ENCODE results near the gene SAPCD2. TPM values are rescaled to one million over a fixed set of nuclear protein-coding genes. Genes with fewer than 3 reads are reported as not detected.
A peak's percentile ranks its signal among the peaks of the same experiment; 100 is the strongest.

SAPCD2 gene
- total RNA-seq, 2 experiments from 2014 or later = 0.17 to 0.19 TPM

DNA sequence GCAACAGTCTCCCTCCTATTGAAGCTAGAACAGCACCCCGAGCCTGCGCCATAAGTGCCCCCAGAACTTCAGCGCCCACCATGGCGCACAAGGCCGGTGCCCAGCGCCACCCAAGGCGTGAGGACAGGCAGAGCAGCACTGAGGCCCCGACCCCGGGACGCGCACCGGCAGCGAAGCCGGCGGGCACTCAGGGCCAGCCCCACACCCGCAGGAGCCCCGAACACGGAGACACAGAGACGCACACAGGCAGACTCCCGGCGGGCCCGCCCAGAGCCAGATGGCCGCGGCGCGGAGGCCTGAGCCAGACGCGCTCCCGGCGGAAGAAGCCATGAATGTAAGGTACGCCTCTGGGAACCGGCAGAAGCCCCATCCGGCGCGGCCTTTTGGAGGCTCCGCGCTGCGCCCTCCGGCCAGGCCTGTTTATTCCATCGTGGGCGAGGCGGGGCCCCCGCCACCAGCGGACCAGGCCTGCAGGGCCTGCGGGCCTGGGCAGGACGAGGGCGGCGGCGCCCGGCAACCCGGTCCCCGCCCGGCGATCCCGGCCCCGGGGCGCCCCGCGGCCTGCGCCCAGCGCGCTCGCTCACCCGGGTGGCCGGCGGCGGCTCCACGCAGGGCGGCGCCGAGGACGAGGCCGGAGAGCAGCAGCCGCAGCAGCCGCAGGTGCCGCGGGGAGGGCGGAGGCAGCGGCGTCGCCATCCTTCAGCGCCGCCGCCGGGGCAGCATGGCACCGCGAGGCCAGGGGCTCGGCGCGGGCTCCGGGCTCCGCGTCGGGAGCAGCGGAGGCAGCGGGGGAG lies 24.9 kb downstream of the SAPCD2 start:
- no peak for ATAC-seq (ENCODE audit: poor library complexity)
- Histone ChIP-seq H3K36me3 (ENCODE audit: insufficient read depth, low read length) (no peaks in the 10 kb centered on the region), H3K27ac (ENCODE audit: low read depth in 1 of 2, low read length in 2 of 2) (no peak overlapping the region), H3K9me3 (ENCODE audit: control insufficient read depth in 1 of 2, insufficient read depth in 1 of 2, low read length in 2 of 2) (peaks cover 0 to 46% of the 10 kb centered on the region in 2 experiments), H3K4me3 (ENCODE audit: low read length) (peak overlapping the region; percentile 55), H3K27me3 (ENCODE audit: control insufficient read depth in 1 of 2, insufficient read depth in 2 of 2, low read length in 2 of 2) (peaks cover 60 to 61% of the 10 kb centered on the region in 2 experiments), H3K4me1 (ENCODE audit: insufficient read depth, low read length) (peaks cover 44% of the 10 kb centered on the region)
- no peaks in the 10 kb centered on the region for H3K9me3 Mint-ChIP-seq
- H3K27ac Mint-ChIP-seq = no peak overlapping the region
- TF ChIP-seq, protein P1, sequence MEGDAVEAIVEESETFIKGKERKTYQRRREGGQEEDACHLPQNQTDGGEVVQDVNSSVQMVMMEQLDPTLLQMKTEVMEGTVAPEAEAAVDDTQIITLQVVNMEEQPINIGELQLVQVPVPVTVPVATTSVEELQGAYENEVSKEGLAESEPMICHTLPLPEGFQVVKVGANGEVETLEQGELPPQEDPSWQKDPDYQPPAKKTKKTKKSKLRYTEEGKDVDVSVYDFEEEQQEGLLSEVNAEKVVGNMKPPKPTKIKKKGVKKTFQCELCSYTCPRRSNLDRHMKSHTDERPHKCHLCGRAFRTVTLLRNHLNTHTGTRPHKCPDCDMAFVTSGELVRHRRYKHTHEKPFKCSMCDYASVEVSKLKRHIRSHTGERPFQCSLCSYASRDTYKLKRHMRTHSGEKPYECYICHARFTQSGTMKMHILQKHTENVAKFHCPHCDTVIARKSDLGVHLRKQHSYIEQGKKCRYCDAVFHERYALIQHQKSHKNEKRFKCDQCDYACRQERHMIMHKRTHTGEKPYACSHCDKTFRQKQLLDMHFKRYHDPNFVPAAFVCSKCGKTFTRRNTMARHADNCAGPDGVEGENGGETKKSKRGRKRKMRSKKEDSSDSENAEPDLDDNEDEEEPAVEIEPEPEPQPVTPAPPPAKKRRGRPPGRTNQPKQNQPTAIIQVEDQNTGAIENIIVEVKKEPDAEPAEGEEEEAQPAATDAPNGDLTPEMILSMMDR (IDR thresholded peaks at IDR 0.05) = no peak
- intact Hi-C loops (cut with DNase I, micrococcal nuclease) = loop anchor here (1.0 to 5.0 kb wide), 3 partner anchors 19 to 182 kb away; partner anchors contain the start of genes RNF224 (in 2 of the 2) and CYSRT1 (in 1 of the 2)
- H3K27me3 Mint-ChIP-seq = peaks cover 40% of the 10 kb centered on the region
- CTCF ChIA-PET = interaction anchor here (1.2 to 2.2 kb wide), 5 partner anchors 10 to 73 kb away, joined by 3 to 19 read pairs (median 5); no protein-coding TSS in a partner anchor
- peak overlapping the region; percentile 51 for H3K4me3 Mint-ChIP-seq
- H3K36me3 Mint-ChIP-seq (ENCODE audit: low read depth) = no peaks in the 10 kb centered on the region
- peak in 1 of 14 experiments; percentile 43 for DNase-seq
- POLR2A ChIA-PET = no interaction called here
- no peaks in the 10 kb centered on the region for H3K4me1 Mint-ChIP-seq (ENCODE audit: low read depth)

DNA sequence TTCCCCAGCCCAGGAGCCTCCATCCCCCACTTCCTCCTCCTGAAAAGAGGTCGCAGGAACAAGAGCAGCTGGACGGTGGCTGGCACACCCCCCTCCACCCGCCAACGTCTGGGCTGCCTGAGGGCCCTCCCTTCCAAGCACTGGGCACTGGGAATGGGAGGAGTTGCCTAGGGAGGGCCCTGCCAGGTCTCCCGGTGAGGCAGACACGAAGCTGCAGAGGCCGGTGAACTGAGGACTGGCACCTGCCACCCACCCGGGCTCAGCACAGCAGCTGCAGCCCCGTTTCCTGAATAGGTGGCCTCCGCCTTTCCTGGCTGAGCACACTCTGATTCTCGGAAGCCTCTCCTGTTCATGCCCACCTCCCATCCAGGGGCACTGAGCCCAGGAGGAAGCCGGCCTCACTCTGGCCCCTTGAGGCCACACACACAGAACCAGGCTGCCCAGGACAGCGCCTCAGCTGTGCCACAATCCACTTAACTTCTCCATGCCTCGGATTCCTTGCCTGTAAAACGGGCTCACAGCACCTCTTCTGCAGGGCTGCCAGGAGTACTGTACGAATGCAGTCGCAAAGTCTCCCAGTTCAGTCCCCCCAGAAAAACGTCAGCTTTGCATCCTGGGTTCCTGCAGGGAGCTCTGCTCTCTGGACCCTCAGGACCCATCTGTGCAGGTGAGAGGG lies 25.7 kb downstream of the SAPCD2 start:
- peaks cover 0 to 37% of the 10 kb centered on the region in 2 experiments for H3K9me3 ChIP-seq (ENCODE audit: control insufficient read depth in 1 of 2, insufficient read depth in 1 of 2, low read length in 2 of 2)
- H3K4me1 ChIP-seq (ENCODE audit: insufficient read depth, low read length) = peaks cover 41% of the 10 kb centered on the region
- POLR2A ChIA-PET = interaction anchor here (0.6 kb wide), 1 partner anchor 316 kb away, joined by 3 read pairs; no protein-coding TSS in a partner anchor
- H3K27me3 Mint-ChIP-seq = peaks cover 31% of the 10 kb centered on the region
- DNase-seq = no peak
- CTCF ChIA-PET = interaction anchor here (1.3 to 2.2 kb wide), 3 partner anchors 10 to 19 kb away, joined by 4 to 6 read pairs (median 5); no protein-coding TSS in a partner anchor
- no peaks in the 10 kb centered on the region for H3K36me3 Mint-ChIP-seq (ENCODE audit: low read depth)
- peak overlapping the region; percentile 51 for H3K4me3 Mint-ChIP-seq
- no peaks in the 10 kb centered on the region for H3K36me3 ChIP-seq (ENCODE audit: insufficient read depth, low read length)
- H3K4me1 Mint-ChIP-seq (ENCODE audit: low read depth) = no peaks in the 10 kb centered on the region
- ATAC-seq (ENCODE audit: poor library complexity) = no peak
- peaks cover 52 to 53% of the 10 kb centered on the region in 2 experiments for H3K27me3 ChIP-seq (ENCODE audit: control insufficient read depth in 1 of 2, insufficient read depth in 2 of 2, low read length in 2 of 2)
- H3K9me3 Mint-ChIP-seq = no peaks in the 10 kb centered on the region
- intact Hi-C loops (cut with DNase I, micrococcal nuclease) = loop anchor here in 1 of 2 experiments (5.0 kb wide), 1 partner anchor 183 kb away; the partner anchor contains the start of genes CYSRT1 and RNF224
- H3K27ac ChIP-seq (ENCODE audit: low read depth in 1 of 2, low read length in 2 of 2) = no peak overlapping the region
- TF ChIP-seq, protein P1 (IDR thresholded peaks at IDR 0.05) = no peak
- H3K4me3 ChIP-seq (ENCODE audit: low read length) = peak overlapping the region; percentile 47
- no peak overlapping the region for H3K27ac Mint-ChIP-seq

DNA sequence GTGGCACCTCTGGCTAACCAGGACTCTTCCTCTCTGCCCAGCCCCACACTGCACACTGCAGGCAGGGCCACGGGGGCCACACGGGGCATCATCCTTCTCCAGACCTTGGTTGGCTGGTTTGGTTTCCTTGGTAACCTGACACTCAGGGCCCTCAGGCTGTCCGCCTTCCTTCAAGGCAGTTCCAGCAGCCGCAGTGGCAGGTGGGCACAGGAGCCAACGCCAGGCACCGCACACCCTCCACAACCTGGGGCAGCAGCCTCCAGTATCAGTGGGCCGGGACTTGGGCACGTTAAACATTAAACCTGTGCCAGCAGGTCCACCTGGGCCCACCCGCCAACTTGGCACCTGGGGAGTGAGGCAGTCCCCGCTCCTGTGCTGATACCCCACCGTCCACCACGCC lies 26.3 kb downstream of the SAPCD2 start:
- POLR2A ChIA-PET = interaction anchor here (0.6 kb wide), 1 partner anchor 316 kb away, joined by 3 read pairs; no protein-coding TSS in a partner anchor
- H3K9me3 Mint-ChIP-seq = no peaks in the 10 kb centered on the region
- no peaks in the 10 kb centered on the region for H3K4me1 Mint-ChIP-seq (ENCODE audit: low read depth)
- TF ChIP-seq, protein P1 (IDR thresholded peaks at IDR 0.05) = no peak
- Histone ChIP-seq H3K9me3 (ENCODE audit: control insufficient read depth in 1 of 2, insufficient read depth in 1 of 2, low read length in 2 of 2) (peaks cover 0 to 31% of the 10 kb centered on the region in 2 experiments), H3K27ac (ENCODE audit: low read depth in 1 of 2, low read length in 2 of 2) (no peak overlapping the region), H3K27me3 (ENCODE audit: control insufficient read depth in 1 of 2, insufficient read depth in 2 of 2, low read length in 2 of 2) (peaks cover 46 to 47% of the 10 kb centered on the region in 2 experiments), H3K4me3 (ENCODE audit: low read length) (peak overlapping the region; percentile 47), H3K36me3 (ENCODE audit: insufficient read depth, low read length) (no peaks in the 10 kb centered on the region), H3K4me1 (ENCODE audit: insufficient read depth, low read length) (peaks cover 35% of the 10 kb centered on the region)
- intact Hi-C loops (cut with DNase I, micrococcal nuclease) = no loop called here
- DNase-seq = no peak
- H3K27ac Mint-ChIP-seq = no peak overlapping the region
- peaks cover 28% of the 10 kb centered on the region for H3K27me3 Mint-ChIP-seq
- CTCF ChIA-PET = interaction anchor here (1.3 to 2.2 kb wide), 3 partner anchors 9 to 20 kb away, joined by 4 to 6 read pairs (median 5); no protein-coding TSS in a partner anchor
- no peaks in the 10 kb centered on the region for H3K36me3 Mint-ChIP-seq (ENCODE audit: low read depth)
- no peak overlapping the region for H3K4me3 Mint-ChIP-seq
- ATAC-seq (ENCODE audit: poor library complexity) = no peak

Data from CD4-positive, alpha-beta T cell (primary cell).